Fibroblast of the aortic adventitia (primary cell): Measurements from ENCODE around the gene RLBP1. TPM values are rescaled to one million over a fixed set of nuclear protein-coding genes. Genes with fewer than 3 reads are reported as not detected.

Experiments
- DNase-seq: peaks from one replicate; pipeline ENCODE4 v3.0.0-alpha.2; 2010; ENCODE audit warnings: low read depth
- H3K4me3 ChIP-seq: 2 replicates; pipeline ENCODE4 v1.5.1; 2011; ENCODE audit warnings: low read depth, mild to moderate bottlenecking, control low read depth, low read length, moderate library complexity
- total RNA-seq: library from RNA; depleted of rRNA; stranded (reverse); fragments of >200 nt; gene quantifications from 2 replicates; pipeline ENCODE4 v1.2.3, GENCODE V29; 2012; ENCODE audit warnings: low replicate concordance
- TF ChIP-seq, protein P1 (sequence below): IDR thresholded peaks from 2 replicates; pipeline ENCODE4 v1.5.1; 2011; ENCODE audit warnings: mild to moderate bottlenecking, low read length, control low read depth, inconsistent platforms; ENCODE audit not compliant: insufficient read depth

Gene RLBP1
- total RNA-seq, 1 donor, result not detected

DNA sequence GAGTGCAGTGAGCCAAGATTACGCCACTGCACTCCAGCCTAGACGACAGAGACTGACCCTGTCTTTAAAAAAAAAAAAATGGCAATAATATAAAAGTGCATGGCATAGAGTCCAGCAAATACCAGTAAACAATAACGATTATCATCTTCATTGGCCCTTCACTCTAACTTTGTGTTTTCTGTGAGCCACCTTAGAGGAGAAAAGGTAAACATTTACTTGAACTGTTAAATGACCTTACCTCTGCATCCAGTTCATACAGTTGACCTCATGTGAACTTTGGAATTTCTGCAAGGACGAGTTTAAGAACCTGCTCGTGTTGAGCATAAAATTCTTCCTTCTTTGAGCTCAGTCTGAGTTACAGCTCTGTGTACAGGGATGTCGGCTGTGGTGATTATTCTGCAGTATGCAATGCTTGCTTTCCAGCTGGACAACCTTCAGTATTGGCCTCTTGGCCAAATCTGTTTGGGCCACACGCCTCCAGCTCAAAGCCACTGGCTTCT is 56.6 kb downstream of the RLBP1 start:
- no peak overlapping the region for H3K4me3 ChIP-seq
- TF ChIP-seq, protein P1, sequence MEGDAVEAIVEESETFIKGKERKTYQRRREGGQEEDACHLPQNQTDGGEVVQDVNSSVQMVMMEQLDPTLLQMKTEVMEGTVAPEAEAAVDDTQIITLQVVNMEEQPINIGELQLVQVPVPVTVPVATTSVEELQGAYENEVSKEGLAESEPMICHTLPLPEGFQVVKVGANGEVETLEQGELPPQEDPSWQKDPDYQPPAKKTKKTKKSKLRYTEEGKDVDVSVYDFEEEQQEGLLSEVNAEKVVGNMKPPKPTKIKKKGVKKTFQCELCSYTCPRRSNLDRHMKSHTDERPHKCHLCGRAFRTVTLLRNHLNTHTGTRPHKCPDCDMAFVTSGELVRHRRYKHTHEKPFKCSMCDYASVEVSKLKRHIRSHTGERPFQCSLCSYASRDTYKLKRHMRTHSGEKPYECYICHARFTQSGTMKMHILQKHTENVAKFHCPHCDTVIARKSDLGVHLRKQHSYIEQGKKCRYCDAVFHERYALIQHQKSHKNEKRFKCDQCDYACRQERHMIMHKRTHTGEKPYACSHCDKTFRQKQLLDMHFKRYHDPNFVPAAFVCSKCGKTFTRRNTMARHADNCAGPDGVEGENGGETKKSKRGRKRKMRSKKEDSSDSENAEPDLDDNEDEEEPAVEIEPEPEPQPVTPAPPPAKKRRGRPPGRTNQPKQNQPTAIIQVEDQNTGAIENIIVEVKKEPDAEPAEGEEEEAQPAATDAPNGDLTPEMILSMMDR, result no peak
- DNase-seq, result peak; percentile 75

DNA sequence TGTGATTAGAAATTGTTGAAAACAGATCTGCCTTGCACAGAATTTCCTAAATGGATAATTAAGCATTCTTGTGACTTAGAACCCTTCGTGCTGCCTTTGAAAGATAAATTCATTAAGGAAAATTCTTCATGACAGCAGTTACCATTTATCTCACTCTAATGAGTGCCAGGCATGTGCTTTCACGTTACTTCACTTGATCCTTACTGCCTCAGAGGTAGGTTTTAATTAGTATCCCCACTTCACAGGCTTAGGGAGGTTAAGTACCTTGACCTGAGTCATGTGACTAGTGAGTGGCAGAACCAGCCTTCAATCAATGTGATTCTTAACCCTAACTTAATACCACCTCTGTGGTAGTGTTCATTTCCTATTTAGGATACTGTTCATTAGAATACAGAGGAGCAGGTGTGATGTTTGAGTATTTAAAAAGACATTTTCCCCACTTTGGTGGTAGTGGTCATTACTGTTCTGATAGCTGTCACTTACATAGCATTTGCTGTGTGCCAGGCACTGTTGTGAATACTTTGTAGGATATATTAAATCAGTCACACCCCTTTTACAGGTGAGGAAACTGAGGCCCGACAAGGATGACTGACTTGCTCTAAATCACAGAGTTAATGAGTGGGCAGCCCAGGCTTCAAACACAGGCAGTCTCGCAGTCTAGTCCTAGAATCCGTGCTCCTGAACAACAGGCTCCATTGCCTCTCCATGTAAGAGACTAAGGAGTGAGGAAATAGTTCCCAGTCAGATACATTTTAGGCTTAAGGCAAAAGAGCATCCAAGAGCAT is 57.9 kb downstream of the RLBP1 start:
- H3K4me3 ChIP-seq, result no peak overlapping the region
- TF ChIP-seq, protein P1, result no peak
- DNase-seq, result no peak

DNA sequence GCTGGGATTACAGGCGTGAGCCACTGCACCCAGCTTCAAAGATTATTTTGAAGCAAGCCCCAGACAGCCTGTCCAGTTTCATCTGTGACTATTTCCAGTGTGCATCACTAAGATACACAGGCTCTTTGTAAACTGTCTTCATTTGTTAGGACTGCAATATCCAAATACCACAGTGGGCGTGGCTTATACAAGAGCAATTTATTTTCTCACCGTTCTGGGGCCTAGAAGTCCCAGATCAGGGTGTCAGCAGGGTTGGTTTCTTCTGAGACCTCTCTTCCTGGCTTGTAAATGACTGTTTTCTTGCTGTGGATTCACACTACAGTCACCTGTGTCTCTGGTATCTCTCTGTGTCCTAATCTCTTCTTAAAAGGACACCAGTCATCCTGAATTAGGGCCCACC is 59.7 kb downstream of the RLBP1 start:
- no peak overlapping the region for H3K4me3 ChIP-seq
- TF ChIP-seq, protein P1, result no peak
- DNase-seq, result no peak

Other genes with a start within 250 kb of the RLBP1 start
- gene ABHD2, start 133.1 kb downstream of the RLBP1 start, total RNA-seq, result 34.5 and 100 TPM in 2 replicates
- gene FANCI, start 22.4 kb upstream of the RLBP1 start, total RNA-seq, result 11.5 and 57.8 TPM in 2 replicates
- gene POLG, start 113.2 kb upstream of the RLBP1 start, total RNA-seq, result 40.3 and 69.7 TPM in 2 replicates